ENCODE data around the gene EIF4G1.
A peak's percentile ranks its signal among the peaks of the same experiment; 100 is the strongest.

EIF4G1 gene

GRCh38 chr3:184295771-184296170, 18.6 kb upstream of the EIF4G1 start:
- ChIA-PET CTCF (interaction anchor here (1.0 to 3.3 kb wide), 4 partner anchors 9 to 400 kb away, joined by 3 to 11 read pairs (median 4); no protein-coding TSS in a partner anchor), POLR2A (no interaction called here)
- DNase-seq (ENCODE audit: extremely low spot score): no peak
- TF ChIP-seq, protein P1, sequence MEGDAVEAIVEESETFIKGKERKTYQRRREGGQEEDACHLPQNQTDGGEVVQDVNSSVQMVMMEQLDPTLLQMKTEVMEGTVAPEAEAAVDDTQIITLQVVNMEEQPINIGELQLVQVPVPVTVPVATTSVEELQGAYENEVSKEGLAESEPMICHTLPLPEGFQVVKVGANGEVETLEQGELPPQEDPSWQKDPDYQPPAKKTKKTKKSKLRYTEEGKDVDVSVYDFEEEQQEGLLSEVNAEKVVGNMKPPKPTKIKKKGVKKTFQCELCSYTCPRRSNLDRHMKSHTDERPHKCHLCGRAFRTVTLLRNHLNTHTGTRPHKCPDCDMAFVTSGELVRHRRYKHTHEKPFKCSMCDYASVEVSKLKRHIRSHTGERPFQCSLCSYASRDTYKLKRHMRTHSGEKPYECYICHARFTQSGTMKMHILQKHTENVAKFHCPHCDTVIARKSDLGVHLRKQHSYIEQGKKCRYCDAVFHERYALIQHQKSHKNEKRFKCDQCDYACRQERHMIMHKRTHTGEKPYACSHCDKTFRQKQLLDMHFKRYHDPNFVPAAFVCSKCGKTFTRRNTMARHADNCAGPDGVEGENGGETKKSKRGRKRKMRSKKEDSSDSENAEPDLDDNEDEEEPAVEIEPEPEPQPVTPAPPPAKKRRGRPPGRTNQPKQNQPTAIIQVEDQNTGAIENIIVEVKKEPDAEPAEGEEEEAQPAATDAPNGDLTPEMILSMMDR (IDR thresholded peaks at IDR 0.05; ENCODE audit: control extremely low read depth, extremely low read depth, low read depth, missing control alignments): no peak

DNA sequence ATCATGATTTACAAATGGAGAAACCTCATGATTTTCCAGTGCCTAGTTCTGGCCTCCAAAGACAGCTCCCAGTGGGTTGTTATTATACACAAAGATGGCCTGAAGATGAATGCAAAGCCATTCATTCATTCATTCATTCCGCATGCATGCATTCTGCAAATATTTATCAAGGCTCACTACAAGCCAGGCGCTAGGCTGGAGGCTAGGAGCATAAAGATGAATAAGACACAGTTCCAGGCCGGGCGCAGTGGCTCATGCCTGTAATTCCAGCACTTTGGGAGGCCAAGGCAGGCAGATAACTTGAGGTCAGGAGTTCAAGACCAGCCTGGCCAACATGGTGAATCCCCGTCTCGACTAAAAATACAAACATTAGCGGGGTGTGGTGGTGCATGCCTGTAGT, 17.8 kb upstream of the EIF4G1 start:
- TF ChIP-seq, protein P1 (IDR thresholded peaks at IDR 0.05; ENCODE audit: control extremely low read depth, extremely low read depth, low read depth, missing control alignments): no peak
- DNase-seq (ENCODE audit: extremely low spot score): no peak
- CTCF ChIA-PET: interaction anchor here (0.6 to 1.7 kb wide), 3 partner anchors 10 to 411 kb away, joined by 3 to 6 read pairs (median 4); no protein-coding TSS in a partner anchor
- POLR2A ChIA-PET: no interaction called here

DNA sequence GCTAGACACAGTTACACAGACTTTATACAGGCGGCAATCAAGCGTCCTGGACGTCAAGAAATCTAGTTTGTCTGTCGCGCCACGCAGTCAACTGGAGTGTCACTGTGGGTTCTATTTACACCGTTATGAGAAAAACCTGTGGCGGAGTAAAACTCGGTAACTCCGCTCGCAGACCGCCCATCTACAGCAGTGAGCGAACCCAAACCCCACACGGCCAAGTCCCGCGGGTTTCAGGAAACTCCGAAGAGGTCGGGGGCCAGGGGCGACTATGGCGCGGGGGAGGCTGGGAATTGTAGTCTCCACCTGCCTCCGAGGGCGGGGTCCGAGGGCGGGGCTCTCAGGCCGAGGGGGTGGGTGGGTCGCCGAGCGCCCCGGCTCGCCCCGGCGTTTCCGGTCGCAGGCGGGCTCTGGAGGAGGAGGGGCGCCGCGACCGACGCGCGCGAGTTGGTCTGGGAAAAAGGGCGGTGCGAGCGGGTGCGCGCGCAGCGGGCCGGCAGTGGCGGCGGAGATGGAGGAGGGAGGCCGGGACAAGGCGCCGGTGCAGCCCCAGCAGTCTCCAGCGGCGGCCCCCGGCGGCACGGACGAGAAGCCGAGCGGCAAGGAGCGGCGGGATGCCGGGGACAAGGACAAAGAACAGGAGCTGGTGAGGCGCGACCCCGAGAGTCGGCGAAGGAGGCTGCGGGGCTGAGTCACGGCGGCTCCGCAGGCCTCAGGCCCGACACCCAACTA, 15.5 kb upstream of the EIF4G1 start, which contains the start of gene PSMD2:
PSMD2 (plus strand) TSS at position 483 of the 729 bp plus-strand sequence; CDS start at position 509, 26 bp downstream.
- ChIA-PET CTCF (interaction anchor here (0.8 to 1.3 kb wide), 3 partner anchors 9 to 215 kb away, joined by 3 read pairs; no protein-coding TSS in a partner anchor), POLR2A (no interaction called here)
- peak; percentile 99 for DNase-seq (ENCODE audit: extremely low spot score)
- TF ChIP-seq, protein P1 (IDR thresholded peaks at IDR 0.05; ENCODE audit: control extremely low read depth, extremely low read depth, low read depth, missing control alignments): no peak

DNA sequence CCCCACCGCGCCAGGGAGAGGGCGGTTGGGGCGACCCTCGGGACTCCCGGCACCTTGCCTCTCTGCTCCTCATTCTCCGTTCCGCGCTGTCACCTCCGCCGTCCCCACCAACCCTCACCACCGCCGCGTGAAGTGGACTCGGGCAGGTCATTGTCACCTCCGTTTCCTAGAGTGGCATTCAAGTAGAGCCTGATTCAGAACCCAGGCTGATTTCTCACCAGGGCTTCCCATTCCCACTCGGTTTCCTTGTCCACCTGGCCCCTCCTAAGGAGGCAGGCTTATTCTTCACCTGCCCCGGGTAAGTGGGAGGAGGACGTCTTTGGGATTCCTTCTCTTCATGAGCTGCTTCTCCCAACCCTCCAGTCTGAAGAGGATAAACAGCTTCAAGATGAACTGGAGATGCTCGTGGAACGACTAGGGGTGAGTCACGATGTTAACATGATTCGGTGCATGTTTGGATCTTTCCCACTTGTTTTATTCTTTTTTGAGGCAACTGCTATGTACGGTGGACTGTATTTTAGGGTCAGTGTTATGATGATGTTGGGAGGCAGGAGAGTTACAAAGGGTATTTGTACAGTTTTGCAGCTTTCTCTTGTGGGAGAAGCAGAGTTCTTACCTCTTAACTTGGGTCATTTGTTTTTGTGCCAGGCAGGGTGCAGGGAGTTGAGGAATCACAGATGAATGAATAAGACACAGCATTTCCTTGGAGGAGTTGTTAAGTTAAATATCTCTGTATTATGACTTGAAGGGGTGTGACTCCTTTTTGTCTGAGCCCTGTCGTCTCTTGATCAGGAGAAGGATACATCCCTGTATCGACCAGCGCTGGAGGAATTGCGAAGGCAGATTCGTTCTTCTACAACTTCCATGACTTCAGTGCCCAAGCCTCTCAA, 14.7 kb upstream of the EIF4G1 start:
- ChIA-PET CTCF (no interaction called here), POLR2A (no interaction called here)
- peak; percentile 8 for DNase-seq (ENCODE audit: extremely low spot score)

GRCh38 chr3:184300378-184300720, 14.1 kb upstream of the EIF4G1 start:
- ChIA-PET CTCF (interaction anchor here (1.2 kb wide), 1 partner anchor 128 kb away, joined by 3 read pairs; no protein-coding TSS in a partner anchor), POLR2A (no interaction called here)
- TF ChIP-seq, protein P1 (IDR thresholded peaks at IDR 0.05; ENCODE audit: control extremely low read depth, extremely low read depth, low read depth, missing control alignments): no peak
- DNase-seq (ENCODE audit: extremely low spot score): no peak

More for the DNA sequence above, 14.7 kb upstream of the EIF4G1 start:
- TF ChIP-seq, protein P1 (IDR thresholded peaks at IDR 0.05; ENCODE audit: control extremely low read depth, extremely low read depth, low read depth, missing control alignments): no peak

DNA sequence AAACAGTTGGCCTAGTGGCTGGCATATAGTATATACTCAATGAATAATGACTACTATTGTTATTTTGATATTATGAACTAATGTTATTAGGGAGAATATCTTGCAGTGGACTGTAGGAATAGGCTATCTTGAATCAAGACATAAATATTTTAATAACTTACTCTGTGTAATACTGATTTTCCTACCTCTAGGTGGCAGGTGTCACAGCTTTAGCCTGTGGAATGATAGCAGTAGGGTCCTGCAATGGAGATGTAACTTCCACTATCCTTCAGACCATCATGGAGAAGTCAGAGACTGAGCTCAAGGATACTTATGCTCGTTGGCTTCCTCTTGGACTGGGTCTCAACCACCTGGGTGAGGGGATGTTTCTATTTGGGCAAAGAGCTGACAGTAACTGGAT, 8.8 kb upstream of the EIF4G1 start:
- ChIA-PET CTCF (interaction anchor here (1.0 to 1.7 kb wide), 4 partner anchors 15 to 509 kb away, joined by 3 to 7 read pairs (median 4); no protein-coding TSS in a partner anchor), POLR2A (no interaction called here)
- TF ChIP-seq, protein P1 (IDR thresholded peaks at IDR 0.05; ENCODE audit: control extremely low read depth, extremely low read depth, low read depth, missing control alignments): peak; percentile 40

More for the DNA sequence above, 8.8 kb upstream of the EIF4G1 start:
- no peak for DNase-seq (ENCODE audit: extremely low spot score)
